Heart left ventricle (tissue), 13 donors: ENCODE results near the gene PKNOX1.
"Not testable (repeated sequence)": the region's sequence is repeated elsewhere in the genome, so short reads cannot be mapped to it uniquely, and the experiment has no call there.

Source experiments
- POLR2A ChIP-seq, 2 donors: fragments of 450-650 bp; IDR thresholded peaks; one replicate each; pipeline ENCODE4 v1.6.1; 2017; ENCODE audit warnings: antibody characterized with exemption in 2 of 2, mild to moderate bottlenecking in 2 of 2, moderate library complexity in 2 of 2
- TF ChIP-seq, protein P1 (sequence below), 12 donors: fragments of 200-600 bp; sonication (generic) in 4 of 12; IDR thresholded peaks; one replicate each; pipeline versions ENCODE4 v1.5.0 to v1.8.0; 2018 to 2022; ENCODE audit warnings: antibody characterized with exemption in 12 of 12, mild to moderate bottlenecking in 5 of 12
- donor health status: ischemic (EF 13 %, LVEDD 7.1; RV severe dilation, severe dysfunction).
- donor health status: DM: no; HTN: yes; CAD: no.
- donor health status: DM: no; HTN: no; CAD: no.
- donor health status: ischemic (EF 25% LVEDD 6.9; RV normal size, moderate dysfunction).
- donor health status: ischemic (EF 25% LVEDD 5.7; RV mildly dilated, moderate dysfunction).
- donor health status: ischemic (EF 35%, LVEDD 5.7; RV mildly dilated, moderate dysfunction).
- donor health status: nonischemic (EF 11% LVEDD 7.7; RV severe dilation, severe dysfunction).
- donor health status: DM: yes; HTN: yes; CAD: no.
- donor health status: PGD.
- donor health status: ischemic (EF 29% LVEDD 5.4; RV normal size, mild dysfunction).
- donor health status: nonischemic (EF 23%, LVEDD 6.1; RV moderate dilation, normal function).

DNA sequence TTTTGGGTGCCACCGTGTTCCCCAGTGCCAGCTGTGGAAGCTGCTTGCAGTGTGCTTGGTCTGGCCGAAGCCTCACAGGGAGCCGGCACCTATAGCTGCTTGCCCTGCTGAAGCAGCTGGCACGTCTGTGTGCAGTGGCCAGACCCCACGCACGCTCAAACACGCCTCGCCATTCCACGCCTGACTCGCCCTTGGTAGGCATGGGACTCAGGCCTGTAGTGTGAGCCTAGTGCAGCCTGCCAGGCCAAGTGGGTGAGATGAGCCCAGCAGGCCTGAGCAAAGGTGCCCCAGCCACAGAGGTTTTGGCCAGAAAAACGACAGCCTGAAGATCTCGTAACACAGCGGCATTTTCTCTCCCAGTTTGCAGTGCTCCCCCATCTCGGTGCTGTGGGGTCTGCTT is 68.9 kb downstream of the PKNOX1 start:
- TF ChIP-seq, protein P1, sequence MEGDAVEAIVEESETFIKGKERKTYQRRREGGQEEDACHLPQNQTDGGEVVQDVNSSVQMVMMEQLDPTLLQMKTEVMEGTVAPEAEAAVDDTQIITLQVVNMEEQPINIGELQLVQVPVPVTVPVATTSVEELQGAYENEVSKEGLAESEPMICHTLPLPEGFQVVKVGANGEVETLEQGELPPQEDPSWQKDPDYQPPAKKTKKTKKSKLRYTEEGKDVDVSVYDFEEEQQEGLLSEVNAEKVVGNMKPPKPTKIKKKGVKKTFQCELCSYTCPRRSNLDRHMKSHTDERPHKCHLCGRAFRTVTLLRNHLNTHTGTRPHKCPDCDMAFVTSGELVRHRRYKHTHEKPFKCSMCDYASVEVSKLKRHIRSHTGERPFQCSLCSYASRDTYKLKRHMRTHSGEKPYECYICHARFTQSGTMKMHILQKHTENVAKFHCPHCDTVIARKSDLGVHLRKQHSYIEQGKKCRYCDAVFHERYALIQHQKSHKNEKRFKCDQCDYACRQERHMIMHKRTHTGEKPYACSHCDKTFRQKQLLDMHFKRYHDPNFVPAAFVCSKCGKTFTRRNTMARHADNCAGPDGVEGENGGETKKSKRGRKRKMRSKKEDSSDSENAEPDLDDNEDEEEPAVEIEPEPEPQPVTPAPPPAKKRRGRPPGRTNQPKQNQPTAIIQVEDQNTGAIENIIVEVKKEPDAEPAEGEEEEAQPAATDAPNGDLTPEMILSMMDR (IDR thresholded peaks at IDR 0.05): not testable (repeated sequence)
- not testable (repeated sequence) for TF ChIP-seq POLR2A (IDR thresholded peaks at IDR 0.05)
